ENCODE measurements around the gene PPP1R12B.
"Not testable (repeated sequence)": the region's sequence is repeated elsewhere in the genome, so short reads cannot be mapped to it uniquely, and the experiment has no call there.

Gene PPP1R12B

GRCh38 chr1:202488178-202488649 is 139.7 kb downstream of the PPP1R12B start:
- not testable (repeated sequence) for DNase-seq (ENCODE audit: low spot score)

- DNase-seq (ENCODE audit: low spot score) = not testable (repeated sequence)
Observed at GRCh38 chr1:202489101-202489500, 140.6 kb downstream of the PPP1R12B start.

GRCh38 chr1:202493112-202493511 is 144.6 kb downstream of the PPP1R12B start:
- not testable (repeated sequence) for DNase-seq (ENCODE audit: low spot score)

GRCh38 chr1:202498542-202498941 is 150.0 kb downstream of the PPP1R12B start:
- DNase-seq (ENCODE audit: low spot score) = no peak

- DNase-seq (ENCODE audit: low spot score) = not testable (repeated sequence)
Observed at GRCh38 chr1:202499997-202500396, 151.5 kb downstream of the PPP1R12B start.

GRCh38 chr1:202501281-202501680 is 152.8 kb downstream of the PPP1R12B start:
- peak; percentile 18 for DNase-seq (ENCODE audit: low spot score)

GRCh38 chr1:202505356-202505755 is 156.9 kb downstream of the PPP1R12B start:
- DNase-seq (ENCODE audit: low spot score) = no peak

- not testable (repeated sequence) for DNase-seq (ENCODE audit: low spot score)
Observed at GRCh38 chr1:202505880-202506575, 157.5 kb downstream of the PPP1R12B start.

GRCh38 chr1:202508863-202509262 is 160.4 kb downstream of the PPP1R12B start:
- DNase-seq (ENCODE audit: low spot score) = not testable (repeated sequence)

- DNase-seq (ENCODE audit: low spot score) = not testable (repeated sequence)
Observed at GRCh38 chr1:202513875-202514274, 165.4 kb downstream of the PPP1R12B start.

GRCh38 chr1:202516434-202516877 is 168.0 kb downstream of the PPP1R12B start:
- no peak for DNase-seq (ENCODE audit: low spot score)

GRCh38 chr1:202517146-202517545 is 168.6 kb downstream of the PPP1R12B start:
- not testable (repeated sequence) for DNase-seq (ENCODE audit: low spot score)

GRCh38 chr1:202518180-202518579 is 169.7 kb downstream of the PPP1R12B start:
- not testable (repeated sequence) for DNase-seq (ENCODE audit: low spot score)

GRCh38 chr1:202518905-202519304 is 170.4 kb downstream of the PPP1R12B start:
- not testable (repeated sequence) for DNase-seq (ENCODE audit: low spot score)

GRCh38 chr1:202520129-202520856 is 171.8 kb downstream of the PPP1R12B start:
- DNase-seq (ENCODE audit: low spot score) = not testable (repeated sequence)

- DNase-seq (ENCODE audit: low spot score) = not testable (repeated sequence)
Observed at GRCh38 chr1:202520857-202521216, 172.3 kb downstream of the PPP1R12B start.

- not testable (repeated sequence) for DNase-seq (ENCODE audit: low spot score)
Observed at GRCh38 chr1:202521484-202521883, 173.0 kb downstream of the PPP1R12B start.

GRCh38 chr1:202521886-202522285 is 173.4 kb downstream of the PPP1R12B start:
- no peak for DNase-seq (ENCODE audit: low spot score)

- DNase-seq (ENCODE audit: low spot score) = not testable (repeated sequence)
Observed at GRCh38 chr1:202526056-202526455, 177.6 kb downstream of the PPP1R12B start.

GRCh38 chr1:202528096-202528722 is 179.7 kb downstream of the PPP1R12B start:
- not testable (repeated sequence) for DNase-seq (ENCODE audit: low spot score)

GRCh38 chr1:202530686-202531085 is 182.2 kb downstream of the PPP1R12B start:
- not testable (repeated sequence) for DNase-seq (ENCODE audit: low spot score)

- no peak for DNase-seq (ENCODE audit: low spot score)
Observed at GRCh38 chr1:202531472-202531811, 182.9 kb downstream of the PPP1R12B start.

All from hematopoietic multipotent progenitor cell treated with erythropoietin and hydrocortisone succinate and interleukin-3 and kit ligand, for 17 days (in vitro differentiated cells).